ENCODE measurements around the gene CST9.

- TF ChIP-seq EZH2 (optimal IDR thresholded peaks at IDR 0.05; ENCODE audit: low read depth, low read length): no peak
- TF ChIP-seq CTCF (IDR thresholded peaks at IDR 0.05; ENCODE audit: low read length): no peak
Observed at GRCh38 chr20:23609486-23610109, 3.9 kb upstream of the CST9 start.
